WERI-Rb-1 (cell line): ENCODE measurements around the gene IGF1R.

ENCODE experiments used
- DNase-seq: peaks from one replicate; pipeline ENCODE4 v3.0.0-alpha.2; 2020
- H3K27ac ChIP-seq: fragments of 250-450 bp; sonication (Bioruptor Pico); 2 replicates; pipeline ENCODE4 v1.5.1; 2020; ENCODE audit warnings: mild to moderate bottlenecking, moderate library complexity
- H3K27me3 ChIP-seq: fragments of 250-450 bp; sonication (Bioruptor Pico); 2 replicates; pipeline ENCODE4 v1.5.1; 2021; ENCODE audit warnings: mild to moderate bottlenecking, low read depth, moderate library complexity; ENCODE audit not compliant: insufficient read depth, severe bottlenecking
- H3K36me3 ChIP-seq: fragments of 250-450 bp; sonication (Bioruptor Pico); 2 replicates; pipeline ENCODE4 v1.5.1; 2020; ENCODE audit warnings: mild to moderate bottlenecking, moderate library complexity
- H3K4me3 ChIP-seq: 2 replicates; pipeline ENCODE4 v1.5.1; 2011; ENCODE audit warnings: low read depth, mild to moderate bottlenecking, control low read depth, low read length
- H3K9me3 ChIP-seq: fragments of 250-450 bp; sonication (Bioruptor Pico); 2 replicates; pipeline ENCODE4 v1.5.1; 2021; ENCODE audit warnings: mild to moderate bottlenecking, moderate library complexity; ENCODE audit not compliant: severe bottlenecking
- CTCF ChIP-seq: IDR thresholded peaks from 2 replicates; pipeline ENCODE4 v1.5.1; 2011; ENCODE audit warnings: low read depth, mild to moderate bottlenecking, control low read depth, inconsistent platforms, low read length

The IGF1R gene

GRCh38 chr15:98779463-98780071 lies 131.2 kb downstream of the IGF1R start:
- no peaks in the 10 kb centered on the region for H3K9me3 ChIP-seq
- no peak overlapping the region for H3K27ac ChIP-seq
- no peak overlapping the region for H3K4me3 ChIP-seq
- DNase-seq, result peak; percentile 80
- no peaks in the 10 kb centered on the region for H3K27me3 ChIP-seq
- peak; percentile 94 for TF ChIP-seq CTCF
- no peaks in the 10 kb centered on the region for H3K36me3 ChIP-seq

DNA sequence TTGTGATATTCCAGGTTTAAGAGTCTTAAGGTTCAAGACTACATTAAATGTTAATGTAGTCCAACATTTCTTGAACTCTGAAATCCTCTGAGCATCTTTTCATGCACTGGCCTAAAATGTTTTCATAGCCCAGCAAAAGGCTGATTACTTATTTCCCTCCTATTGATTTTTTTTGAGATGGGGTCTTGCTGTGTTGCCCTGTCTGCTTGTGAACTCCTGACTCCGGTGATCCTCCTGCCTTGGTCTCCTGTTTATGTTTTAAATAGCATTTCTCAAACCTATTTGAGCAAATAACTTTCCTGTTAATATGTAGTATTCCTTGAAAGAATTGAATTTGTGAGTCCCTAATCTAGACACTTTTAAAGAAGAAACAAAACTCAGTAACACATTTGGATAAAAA lies 133.5 kb downstream of the IGF1R start:
- H3K9me3 ChIP-seq, result no peaks in the 10 kb centered on the region
- DNase-seq, result no peak
- H3K36me3 ChIP-seq, result no peaks in the 10 kb centered on the region
- no peak overlapping the region for H3K4me3 ChIP-seq
- H3K27ac ChIP-seq, result no peak overlapping the region
- no peak for TF ChIP-seq CTCF
- H3K27me3 ChIP-seq, result no peaks in the 10 kb centered on the region

DNA sequence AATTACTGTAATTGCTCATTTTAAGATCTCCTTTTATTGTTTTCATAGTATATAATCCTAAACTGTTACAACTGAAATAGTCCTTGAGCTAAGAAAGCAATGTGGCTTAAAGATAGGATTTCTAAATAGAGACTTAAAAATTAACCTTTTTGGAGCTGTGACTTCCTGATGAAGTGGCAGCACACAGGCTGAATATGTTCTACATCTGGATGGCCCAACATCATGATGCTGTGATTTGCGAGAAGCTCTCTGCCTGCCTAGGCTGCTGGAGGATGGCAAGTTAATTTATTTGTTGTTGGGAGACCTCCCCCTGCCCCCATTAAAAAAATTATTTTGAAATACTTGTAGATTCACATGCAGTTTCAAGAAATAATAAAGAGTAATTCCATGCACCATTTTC lies 134.5 kb downstream of the IGF1R start:
- Histone ChIP-seq H3K4me3 (no peak overlapping the region), H3K36me3 (no peaks in the 10 kb centered on the region), H3K9me3 (no peaks in the 10 kb centered on the region), H3K27ac (no peak overlapping the region), H3K27me3 (no peaks in the 10 kb centered on the region)
- no peak for TF ChIP-seq CTCF
- no peak for DNase-seq

DNA sequence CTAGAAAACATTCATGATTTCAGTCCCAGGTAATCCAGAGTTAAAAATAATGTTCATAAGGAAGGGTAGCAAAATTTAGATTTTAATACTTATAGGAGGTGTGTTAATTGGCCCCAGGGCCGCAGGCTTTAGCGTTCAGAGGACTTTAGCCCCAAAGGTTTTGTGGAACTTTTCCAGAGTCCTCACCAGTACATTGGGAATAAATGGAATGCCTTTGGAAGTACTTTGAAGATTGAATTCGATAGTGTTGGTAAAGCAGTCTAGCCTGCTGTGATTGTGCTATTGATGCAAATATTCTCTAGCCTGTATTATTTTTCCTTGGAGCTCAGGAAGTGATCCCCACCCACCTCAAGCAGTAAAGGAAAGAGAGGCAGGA lies 137.1 kb downstream of the IGF1R start:
- Histone ChIP-seq H3K4me3 (no peak overlapping the region), H3K27ac (peak overlapping the region; percentile 82), H3K27me3 (no peaks in the 10 kb centered on the region), H3K9me3 (no peaks in the 10 kb centered on the region), H3K36me3 (no peaks in the 10 kb centered on the region)
- DNase-seq, result no peak
- TF ChIP-seq CTCF, result no peak

DNA sequence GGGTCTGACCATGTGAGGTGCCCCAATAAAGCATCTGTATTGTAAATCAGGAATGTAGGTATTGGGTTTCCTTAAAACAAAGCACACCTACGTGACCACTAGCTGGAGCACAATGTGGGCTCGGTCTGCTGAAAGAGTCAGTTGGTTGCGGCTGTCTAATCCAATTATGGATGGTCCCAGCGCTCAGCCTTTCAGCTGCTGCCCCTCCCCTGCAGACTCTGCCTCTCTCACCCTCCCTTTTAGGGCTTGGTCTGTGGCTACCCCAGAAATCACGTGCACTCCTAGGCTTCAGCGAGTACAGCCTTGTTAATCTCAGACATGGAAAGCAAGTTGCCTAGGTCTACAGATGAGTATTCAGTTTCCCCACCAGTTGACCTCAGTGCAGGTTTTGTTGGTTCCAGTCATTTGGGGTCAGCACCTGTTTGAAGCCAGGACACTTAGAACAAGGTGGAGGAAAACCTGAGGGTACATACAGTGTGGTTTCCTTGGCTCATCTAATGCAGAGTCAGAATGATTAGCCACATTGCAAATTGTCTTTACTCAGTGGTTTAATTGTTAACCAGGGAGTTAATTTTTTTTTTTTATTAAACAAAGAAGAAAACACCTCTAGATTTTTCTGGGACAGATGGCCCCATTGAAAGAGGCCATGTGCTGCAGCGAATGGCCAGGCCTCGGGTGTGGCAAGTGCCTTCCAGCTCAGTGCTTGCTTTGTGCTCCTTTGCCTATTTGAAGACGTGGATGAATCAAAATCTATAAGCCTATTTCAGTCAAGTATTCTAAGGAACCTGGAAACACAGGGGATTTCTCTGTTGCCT lies 137.7 kb downstream of the IGF1R start:
- Histone ChIP-seq H3K27ac (peak overlapping the region; percentile 82), H3K27me3 (no peaks in the 10 kb centered on the region), H3K9me3 (no peaks in the 10 kb centered on the region), H3K36me3 (no peaks in the 10 kb centered on the region), H3K4me3 (no peak overlapping the region)
- DNase-seq, result peak; percentile 94
- TF ChIP-seq CTCF, result peak; percentile 21; the same call in 1 of the 2 replicates
